OCI-LY7 (cell line): ENCODE measurements around the gene ZNF692.

Experiments used
- EZH2phosphoT487 ChIP-seq: fragments of 200-600 bp; sonication (generic); IDR thresholded peaks from 2 replicates; pipeline ENCODE4 v1.6.1; 2018; ENCODE audit warnings: low read depth, borderline replicate concordance, mild to moderate bottlenecking, mixed run types, antibody characterized with exemption, low read length, moderate library complexity, mixed read lengths
- TF ChIP-seq, protein P1 (sequence below): fragments of 200-600 bp; sonication (generic); conservative IDR thresholded peaks from 2 replicates; pipeline ENCODE4 v1.5.1; 2014; ENCODE audit warnings: mild to moderate bottlenecking, antibody characterized with exemption, low read length, moderate library complexity, mixed read lengths

DNA sequence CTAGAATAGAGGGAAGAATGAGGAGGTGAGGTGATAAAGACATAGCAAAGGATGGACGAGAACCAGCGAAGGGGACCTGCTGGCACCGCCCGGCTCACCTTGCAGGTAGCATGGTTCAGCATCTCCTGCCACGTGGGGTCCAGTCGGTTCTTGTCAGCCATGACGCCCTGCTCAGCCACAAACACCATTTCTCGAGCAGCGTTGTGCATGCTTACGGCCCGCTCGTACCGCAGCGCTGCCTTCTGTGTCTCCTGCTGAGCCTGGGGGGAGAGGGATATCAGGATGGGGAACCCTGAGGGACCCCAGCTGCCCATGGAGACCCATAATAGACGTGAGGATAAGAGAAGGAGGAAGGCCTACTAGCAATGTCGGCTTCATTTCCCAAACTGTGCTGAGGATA is 44.5 kb downstream of the ZNF692 start:
- TF ChIP-seq, protein P1, sequence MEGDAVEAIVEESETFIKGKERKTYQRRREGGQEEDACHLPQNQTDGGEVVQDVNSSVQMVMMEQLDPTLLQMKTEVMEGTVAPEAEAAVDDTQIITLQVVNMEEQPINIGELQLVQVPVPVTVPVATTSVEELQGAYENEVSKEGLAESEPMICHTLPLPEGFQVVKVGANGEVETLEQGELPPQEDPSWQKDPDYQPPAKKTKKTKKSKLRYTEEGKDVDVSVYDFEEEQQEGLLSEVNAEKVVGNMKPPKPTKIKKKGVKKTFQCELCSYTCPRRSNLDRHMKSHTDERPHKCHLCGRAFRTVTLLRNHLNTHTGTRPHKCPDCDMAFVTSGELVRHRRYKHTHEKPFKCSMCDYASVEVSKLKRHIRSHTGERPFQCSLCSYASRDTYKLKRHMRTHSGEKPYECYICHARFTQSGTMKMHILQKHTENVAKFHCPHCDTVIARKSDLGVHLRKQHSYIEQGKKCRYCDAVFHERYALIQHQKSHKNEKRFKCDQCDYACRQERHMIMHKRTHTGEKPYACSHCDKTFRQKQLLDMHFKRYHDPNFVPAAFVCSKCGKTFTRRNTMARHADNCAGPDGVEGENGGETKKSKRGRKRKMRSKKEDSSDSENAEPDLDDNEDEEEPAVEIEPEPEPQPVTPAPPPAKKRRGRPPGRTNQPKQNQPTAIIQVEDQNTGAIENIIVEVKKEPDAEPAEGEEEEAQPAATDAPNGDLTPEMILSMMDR = no peak
- TF ChIP-seq EZH2phosphoT487 = no peak
